GM23338 (cell line): ENCODE measurements around the gene CXorf66. TPM values are rescaled to one million over a fixed set of nuclear protein-coding genes. Genes with fewer than 3 reads are reported as not detected.

Experiments used
- ATAC-seq: fragments of 200-7000 bp; cut with Tn5 transposase; 3 replicates; pipeline ENCODE4 v1.9.1; 2020
- DNase-seq: peaks from one replicate; pipeline ENCODE4 v3.0.0-alpha.2; 2015; ENCODE audit warnings: low spot score
- H2AFZ ChIP-seq: fragments of 200-600 bp; sonication (generic); 2 replicates; pipeline ENCODE4 v1.8.0; 2016; ENCODE audit warnings: antibody characterized with exemption, mild to moderate bottlenecking, moderate library complexity
- H3F3A ChIP-seq: fragments of 200-600 bp; sonication (generic); replicated peaks from 2 replicates; pipeline ENCODE4 v1.8.0; 2017; ENCODE audit warnings: antibody characterized with exemption, mixed run types, low read depth
- H3K27ac ChIP-seq: fragments of 200-600 bp; sonication (generic); 2 replicates; pipeline ENCODE4 v1.6.1; 2016; ENCODE audit warnings: low read depth
- H3K27me3 ChIP-seq: fragments of 200-600 bp; sonication (generic); 2 replicates; pipeline ENCODE4 v1.8.0; 2016; ENCODE audit warnings: mild to moderate bottlenecking, mixed run types, moderate library complexity; ENCODE audit not compliant: insufficient read depth
- H3K36me3 ChIP-seq: fragments of 200-600 bp; sonication (generic); 2 replicates; pipeline ENCODE4 v1.8.0; 2016; ENCODE audit warnings: mild to moderate bottlenecking; ENCODE audit not compliant: insufficient read depth
- H3K4me1 ChIP-seq: fragments of 200-600 bp; sonication (generic); 2 replicates; pipeline ENCODE4 v1.8.0; 2016; ENCODE audit warnings: mild to moderate bottlenecking, moderate library complexity; ENCODE audit not compliant: insufficient read depth
- H3K4me2 ChIP-seq: fragments of 200-600 bp; sonication (generic); 2 replicates; pipeline ENCODE4 v1.7.1; 2017; ENCODE audit warnings: mixed run types
- H3K4me3 ChIP-seq: fragments of 200-600 bp; sonication (generic); 2 replicates; pipeline ENCODE4 v1.6.1; 2016; ENCODE audit warnings: mixed run types
- H3K79me2 ChIP-seq: fragments of 200-600 bp; sonication (generic); replicated peaks from 2 replicates; pipeline ENCODE4 v1.8.0; 2017; ENCODE audit warnings: mild to moderate bottlenecking; ENCODE audit not compliant: insufficient read depth
- H3K9me2 ChIP-seq: fragments of 200-600 bp; sonication (generic); 2 replicates; pipeline ENCODE4 v1.8.0; 2017; ENCODE audit not compliant: insufficient read depth
- H4K20me1 ChIP-seq: fragments of 200-600 bp; sonication (generic); replicated peaks from 2 replicates; pipeline ENCODE4 v1.8.0; 2017; ENCODE audit warnings: mild to moderate bottlenecking; ENCODE audit not compliant: insufficient read depth
- H3K27ac Mint-ChIP-seq: 2 replicates; pipeline ENCODE4 v1.8.0; 2020; ENCODE audit warnings: inconsistent platforms, mild to moderate bottlenecking, moderate library complexity, mixed read lengths
- H3K27me3 Mint-ChIP-seq: 3 replicates; pipeline ENCODE4 v1.8.0; 2022; ENCODE audit warnings: low read depth, mild to moderate bottlenecking, moderate library complexity, mixed read lengths, inconsistent platforms; ENCODE audit not compliant: insufficient read depth, poor library complexity
- H3K36me3 Mint-ChIP-seq: 3 replicates; pipeline ENCODE4 v1.8.0; 2021; ENCODE audit warnings: low read depth, mild to moderate bottlenecking, inconsistent platforms, moderate library complexity, mixed read lengths
- H3K4me1 Mint-ChIP-seq: 3 replicates; pipeline ENCODE4 v1.8.0; 2020; ENCODE audit warnings: mild to moderate bottlenecking, inconsistent platforms, mixed read lengths
- H3K4me3 Mint-ChIP-seq: 3 replicates; pipeline ENCODE4 v1.8.0; 2021; ENCODE audit warnings: moderate library complexity, mild to moderate bottlenecking, inconsistent platforms, mixed read lengths
- H3K9me3 Mint-ChIP-seq: 3 replicates; pipeline ENCODE4 v1.8.0; 2020; ENCODE audit warnings: moderate library complexity, mild to moderate bottlenecking, inconsistent platforms, mixed read lengths
- CREB1 ChIP-seq: fragments of 250-450 bp; sonication (Bioruptor Pico); IDR thresholded peaks from 2 replicates; pipeline ENCODE4 v1.5.0; 2020; ENCODE audit warnings: low read depth, mild to moderate bottlenecking, moderate library complexity
- CTCF ChIP-seq, 2 experiments: fragments of 200-600 bp in 1 of 2; sonication (generic) in 1 of 2; conservative IDR thresholded peaks; 2 replicates each; pipeline versions ENCODE4 v1.5.1 to v1.6.1; 2016 to 2017; ENCODE audit warnings: antibody characterized with exemption in 2 of 2, low read depth in 2 of 2, mild to moderate bottlenecking in 2 of 2, moderate library complexity in 1 of 2
- ETS1 ChIP-seq: IDR thresholded peaks from 2 replicates; pipeline ENCODE4 v1.6.1; 2016; ENCODE audit warnings: antibody characterized with exemption
- EZH2 ChIP-seq: fragments of 200-600 bp; sonication (generic); IDR thresholded peaks from one replicate; pipeline ENCODE4 v1.8.0; 2017; ENCODE audit warnings: antibody characterized with exemption, mild to moderate bottlenecking, low read depth; ENCODE audit not compliant: unreplicated experiment
- EZH2phosphoT487 ChIP-seq: fragments of 200-600 bp; sonication (generic); IDR thresholded peaks from one replicate; pipeline ENCODE4 v1.8.1; 2018; ENCODE audit warnings: antibody characterized with exemption; ENCODE audit not compliant: unreplicated experiment
- JUNB ChIP-seq: IDR thresholded peaks from one replicate; pipeline ENCODE4 v1.6.1; 2016; ENCODE audit warnings: antibody characterized with exemption; ENCODE audit not compliant: unreplicated experiment
- NANOG ChIP-seq: IDR thresholded peaks from 2 replicates; pipeline ENCODE4 v1.6.1; 2016; ENCODE audit warnings: antibody characterized with exemption, borderline replicate concordance
- POLR2AphosphoS5 ChIP-seq: IDR thresholded peaks from 2 replicates; pipeline ENCODE4 v1.6.1; 2016; ENCODE audit warnings: antibody characterized with exemption, low read depth
- REST ChIP-seq: IDR thresholded peaks from one replicate; pipeline ENCODE4 v1.6.1; 2018; ENCODE audit warnings: antibody characterized with exemption; ENCODE audit not compliant: unreplicated experiment
- STAT1 ChIP-seq: IDR thresholded peaks from one replicate; pipeline ENCODE4 v1.6.1; 2016; ENCODE audit warnings: antibody characterized with exemption; ENCODE audit not compliant: unreplicated experiment
- ZNF114 ChIP-seq: fragments of 250-450 bp; sonication (Bioruptor Pico); IDR thresholded peaks from 2 replicates; pipeline ENCODE4 v1.5.0; 2020; ENCODE audit warnings: mild to moderate bottlenecking, moderate library complexity
- ZNF331 ChIP-seq: fragments of 250-450 bp; sonication (Bioruptor Pico); IDR thresholded peaks from 2 replicates; pipeline ENCODE4 v1.5.0; 2020; ENCODE audit warnings: low read depth, mild to moderate bottlenecking, moderate library complexity
- ZNF462 ChIP-seq: fragments of 250-450 bp; sonication (Bioruptor Pico); IDR thresholded peaks from 2 replicates; pipeline ENCODE4 v1.5.0; 2020; ENCODE audit warnings: mild to moderate bottlenecking, moderate library complexity
- polyA plus RNA-seq: library from polyadenylated mRNA; unstranded; fragments of >200 nt; fragmentation: Nextera tagmentation; extraction: Ambion mirVana; gene quantifications from 2 replicates; pipeline ENCODE4 v1.2.1, GENCODE V29; 2016
- total RNA-seq: library from RNA; depleted of rRNA; stranded (reverse); fragments of >200 nt; shearing (Covaris generic); gene quantifications from 2 replicates; pipeline ENCODE4 v1.2.3, GENCODE V29; 2014

The CXorf66 gene
- total and polyA plus RNA-seq, 2 experiments from 2014 or later, result not detected

- no peak for DNase-seq
- Mint-ChIP-seq H3K27me3 (peaks cover 2% of the 10 kb centered on the region), H3K4me1 (peaks cover 27% of the 10 kb centered on the region), H3K9me3 (no peaks in the 10 kb centered on the region), H3K36me3 (no peaks in the 10 kb centered on the region), H3K4me3 (no peak overlapping the region), H3K27ac (no peak overlapping the region)
- Histone ChIP-seq H3K27me3 (no peaks in the 10 kb centered on the region), H3K9me2 (no peaks in the 10 kb centered on the region), H2AFZ (no peak overlapping the region), H3K4me2 (no peak overlapping the region), H3K4me1 (peaks cover 11% of the 10 kb centered on the region), H3K4me3 (no peak overlapping the region), H3F3A (no peaks in the 10 kb centered on the region), H3K79me2 (peaks cover 84% of the 10 kb centered on the region), H3K36me3 (no peaks in the 10 kb centered on the region), H3K27ac (no peak overlapping the region), H4K20me1 (no peaks in the 10 kb centered on the region; the same call in 1 of the 2 replicates)
- no peak for ATAC-seq
- no peak for TF ChIP-seq REST
- no peak for TF ChIP-seq NANOG
- TF ChIP-seq STAT1, result no peak
- no peak for TF ChIP-seq CREB1
- TF ChIP-seq ZNF331, result no peak
- no peak for TF ChIP-seq ZNF114 (CRISPR knock-in tag)
- TF ChIP-seq ZNF462 (CRISPR knock-in tag), result no peak
- no peak for TF ChIP-seq POLR2AphosphoS5
- no peak for TF ChIP-seq JUNB
- TF ChIP-seq EZH2, result no peak
- no peak for TF ChIP-seq ETS1
- no peak for TF ChIP-seq EZH2phosphoT487
- TF ChIP-seq CTCF (conservative IDR thresholded peaks at IDR 0.05; ENCODE audit: low read depth in 2 of 2), result no peak
Measured at GRCh38 chrX:139905743-139906142, 59.6 kb downstream of the CXorf66 start.
